IMR-90 (cell line): ENCODE results near the gene CD99L2. TPM values are rescaled to one million over a fixed set of nuclear protein-coding genes. Genes with fewer than 3 reads are reported as not detected.

Experiments
- ATAC-seq: fragments of 200-7000 bp; cut with Tn5 transposase; 2 replicates; pipeline ENCODE4 v1.9.1; 2020; ENCODE audit warnings: low read depth, mild to moderate bottlenecking, moderate library complexity
- BruUV-seq: library from RNA; stranded (reverse); fragments of 400-500 nt; replicated peaks from 2 replicates; lab custom pipeline; 2021; lab: Mats Ljungman, UMichigan
- CTCF ChIA-PET: fragments of 300-600 bp; formaldehyde crosslinking; extraction: SDS; loops from one replicate; lab custom pipeline; 2021; ENCODE audit warnings: antibody characterized with exemption; lab: Yijun Ruan, JAX
- POLR2A ChIA-PET: fragments of 300-600 bp; sonication (Branson Sonifier 250); formaldehyde crosslinking; loops from one replicate; lab custom pipeline; 2022; ENCODE audit warnings: antibody characterized with exemption; ENCODE audit not compliant: unreplicated experiment; lab: Charles Lee
- DNase-seq: peaks from one replicate; pipeline ENCODE4 v3.0.0; 2013
- H2AFZ ChIP-seq: replicated peaks from 2 replicates; pipeline ENCODE3; 2013; ENCODE audit warnings: low read length, mild to moderate bottlenecking; ENCODE audit not compliant: poor library complexity
- H2AK5ac ChIP-seq: 2 replicates; pipeline ENCODE4 v1.6.1; 2013; ENCODE audit warnings: low read depth, low read length, inconsistent platforms
- H2AK9ac ChIP-seq: replicated peaks from 2 replicates; pipeline ENCODE3; 2013; ENCODE audit warnings: mild to moderate bottlenecking, low read depth, low read length, moderate library complexity; ENCODE audit not compliant: poor library complexity
- H2BK120ac ChIP-seq: 2 replicates; pipeline ENCODE4 v1.6.1; 2013; ENCODE audit warnings: low read depth, low read length, inconsistent platforms
- H2BK15ac ChIP-seq: 3 replicates; pipeline ENCODE4 v1.6.1; 2013; ENCODE audit warnings: low read depth, low read length, inconsistent platforms
- H2BK20ac ChIP-seq: 2 replicates; pipeline ENCODE4 v1.6.1; 2013; ENCODE audit warnings: low read depth, mild to moderate bottlenecking, inconsistent platforms, low read length, moderate library complexity
- H2BK5ac ChIP-seq: 2 replicates; pipeline ENCODE4 v1.6.1; 2013; ENCODE audit warnings: mild to moderate bottlenecking, low read depth, low read length, inconsistent platforms; ENCODE audit not compliant: poor library complexity, severe bottlenecking
- H3K14ac ChIP-seq: replicated peaks from 2 replicates; pipeline ENCODE4 v1.6.1; 2013; ENCODE audit warnings: low read depth, low read length, inconsistent platforms
- H3K18ac ChIP-seq: 2 replicates; pipeline ENCODE4 v1.6.1; 2013; ENCODE audit warnings: low read depth, low read length, control low read depth
- H3K23ac ChIP-seq: 2 replicates; pipeline ENCODE4 v1.6.1; 2013; ENCODE audit warnings: low read depth, low read length, inconsistent platforms
- H3K27ac ChIP-seq: 2 replicates; pipeline ENCODE4 v1.5.1; 2013; ENCODE audit warnings: mild to moderate bottlenecking, control low read depth, low read length; ENCODE audit not compliant: insufficient read depth
- H3K27me3 ChIP-seq: 2 replicates; pipeline ENCODE4 v1.6.1; 2013; ENCODE audit warnings: low read length; ENCODE audit not compliant: control insufficient read depth, insufficient read depth
- H3K36me3 ChIP-seq: 2 replicates; pipeline ENCODE4 v1.6.1; 2013; ENCODE audit warnings: low read length, mixed read lengths; ENCODE audit not compliant: control insufficient read depth, insufficient read depth
- H3K4ac ChIP-seq: 2 replicates; pipeline ENCODE4 v1.6.1; 2013; ENCODE audit warnings: low read depth, low read length, inconsistent platforms
- H3K4me1 ChIP-seq: 2 replicates; pipeline ENCODE4 v1.6.1; 2013; ENCODE audit warnings: low read length, mixed read lengths; ENCODE audit not compliant: control insufficient read depth, insufficient read depth
- H3K4me2 ChIP-seq: 2 replicates; pipeline ENCODE4 v1.6.1; 2013; ENCODE audit warnings: low read depth, mild to moderate bottlenecking, control low read depth, low read length, moderate library complexity
- H3K4me3 ChIP-seq: 2 replicates; pipeline ENCODE4 v1.5.1; 2013; ENCODE audit warnings: low read depth, mild to moderate bottlenecking, control low read depth, low read length, moderate library complexity; ENCODE audit not compliant: insufficient read depth
- H3K56ac ChIP-seq: 2 replicates; pipeline ENCODE4 v1.6.1; 2013; ENCODE audit warnings: low read length, inconsistent platforms; ENCODE audit not compliant: insufficient read depth; ENCODE audit errors: extremely low read depth
- H3K79me1 ChIP-seq, 2 experiments: 2 replicates each; pipeline ENCODE4 v1.6.1; 2013; ENCODE audit warnings: low read length in 2 of 2, inconsistent platforms in 1 of 2, low read depth in 1 of 2
- H3K9ac ChIP-seq: 2 replicates; pipeline ENCODE4 v1.6.1; 2013; ENCODE audit warnings: low read depth, low read length, control low read depth
- H3K9me1 ChIP-seq: 2 replicates; pipeline ENCODE4 v1.6.1; 2013; ENCODE audit warnings: low read length, inconsistent platforms; ENCODE audit not compliant: insufficient read depth
- H3K9me3 ChIP-seq: 2 replicates; pipeline ENCODE4 v1.6.1; 2013; ENCODE audit warnings: low read length; ENCODE audit not compliant: control insufficient read depth, insufficient read depth
- H4K20me1 ChIP-seq: 2 replicates; pipeline ENCODE4 v1.6.1; 2013; ENCODE audit warnings: low read length, inconsistent platforms; ENCODE audit not compliant: insufficient read depth
- H4K5ac ChIP-seq: 2 replicates; pipeline ENCODE4 v1.6.1; 2013; ENCODE audit warnings: mild to moderate bottlenecking, low read depth, low read length, control low read depth
- H4K8ac ChIP-seq, 2 experiments: 2 replicates each; pipeline ENCODE4 v1.6.1; 2013; ENCODE audit warnings: low read depth in 2 of 2, low read length in 2 of 2, control low read depth in 1 of 2, inconsistent platforms in 1 of 2
- H4K91ac ChIP-seq: 2 replicates; pipeline ENCODE4 v1.6.1; 2013; ENCODE audit warnings: low read depth, low read length, inconsistent platforms; ENCODE audit not compliant: insufficient read depth
- BHLHE40 ChIP-seq: fragments of 150-350 bp; IDR thresholded peaks from 2 replicates; pipeline ENCODE4 v1.6.1; 2016; ENCODE audit warnings: mild to moderate bottlenecking, low read depth, low read length
- CEBPB ChIP-seq: IDR thresholded peaks from 2 replicates; pipeline ENCODE4 v1.6.1; 2012; ENCODE audit warnings: low read depth, low read length, improper control_type of control experiment
- CHD1 ChIP-seq: IDR thresholded peaks from 2 replicates; pipeline ENCODE4 v1.6.1; 2012; ENCODE audit warnings: low read depth, low read length, improper control_type of control experiment
- CTCF ChIP-seq: conservative IDR thresholded peaks from 2 replicates; pipeline ENCODE4 v1.5.1; 2012; ENCODE audit warnings: mild to moderate bottlenecking, low read depth, low read length, improper control_type of control experiment
- FOS ChIP-seq: fragments of 150-350 bp; IDR thresholded peaks from 2 replicates; pipeline ENCODE4 v1.6.1; 2016; ENCODE audit warnings: low read depth, low read length
- MAFK ChIP-seq: IDR thresholded peaks from 2 replicates; pipeline ENCODE4 v1.6.1; 2012; ENCODE audit warnings: low read depth, low read length, improper control_type of control experiment
- MAZ ChIP-seq: IDR thresholded peaks from 2 replicates; pipeline ENCODE4 v1.6.1; 2012; ENCODE audit warnings: low read depth, mild to moderate bottlenecking, low read length, improper control_type of control experiment, moderate library complexity, borderline replicate concordance
- MXI1 ChIP-seq: IDR thresholded peaks from 2 replicates; pipeline ENCODE4 v1.6.1; 2012; ENCODE audit warnings: low read depth, mild to moderate bottlenecking, low read length, moderate library complexity, borderline replicate concordance
- NFE2L2 ChIP-seq: fragments of 150-350 bp; IDR thresholded peaks from 2 replicates; pipeline ENCODE4 v1.6.1; 2016; ENCODE audit warnings: low read depth, mild to moderate bottlenecking, low read length
- POLR2A ChIP-seq: IDR thresholded peaks from 2 replicates; pipeline ENCODE4 v1.6.1; 2012; ENCODE audit warnings: mild to moderate bottlenecking, low read depth, low read length
- RAD21 ChIP-seq: IDR thresholded peaks from 2 replicates; pipeline ENCODE4 v1.6.1; 2012; ENCODE audit warnings: low read length, improper control_type of control experiment
- RCOR1 ChIP-seq: IDR thresholded peaks from 2 replicates; pipeline ENCODE4 v1.6.1; 2012; ENCODE audit warnings: mild to moderate bottlenecking, low read length, improper control_type of control experiment; ENCODE audit not compliant: insufficient replicate concordance
- RFX5 ChIP-seq: IDR thresholded peaks from 2 replicates; pipeline ENCODE4 v1.8.0; 2012; ENCODE audit warnings: low read depth, mild to moderate bottlenecking, low read length, moderate library complexity
- SMC3 ChIP-seq: fragments of 150-350 bp; IDR thresholded peaks from 2 replicates; pipeline ENCODE4 v1.6.1; 2016; ENCODE audit warnings: low read depth, mild to moderate bottlenecking, antibody characterized with exemption, low read length, moderate library complexity
- USF2 ChIP-seq: fragments of 150-350 bp; IDR thresholded peaks from 2 replicates; pipeline ENCODE4 v1.6.1; 2017; ENCODE audit warnings: mild to moderate bottlenecking, antibody characterized with exemption, low read length, low read depth
- WGBS, 2 experiments: methylation state at CpG; one replicate each; pipeline versions ENCODE4 v1.1.5 to v1.1.7; 2013; ENCODE audit warnings: missing lambda C conversion rate in 2 of 2; ENCODE audit not compliant: insufficient read length in 1 of 2; ENCODE audit errors: extremely low coverage in 2 of 2; 5-methylcytosine and 5-hydroxymethylcytosine counted together
- dilution Hi-C: fragments of 300-500 bp; cut with HindIII; formaldehyde crosslinking; loops from one replicate; pipeline ENCODE4 v1.14.3; 2018; ENCODE audit warnings: low sequenced_read_pairs; ENCODE audit not compliant: unreplicated experiment
- in situ Hi-C: fragments of 300-500 bp; cut with MboI; formaldehyde crosslinking; loops from 3 replicates; pipeline ENCODE4 v1.14.3; 2019; ENCODE audit warnings: low sequenced_read_pairs, inconsistent platforms, mixed read lengths
- intact Hi-C: fragments of 100-400 bp; cut with micrococcal nuclease; formaldehyde crosslinking; loops from 2 replicates; pipeline ENCODE4 v1.10.0; 2022
- polyA plus RNA-seq, 3 experiments: library from polyadenylated mRNA; depleted of rRNA; stranded (reverse); fragments of >200 nt; gene quantifications; 2 replicates each; pipeline ENCODE4 v1.2.3, GENCODE V29; 2012; ENCODE audit warnings: low replicate concordance in 1 of 3
- total RNA-seq: library from RNA; depleted of rRNA; stranded (reverse); fragments of >200 nt; gene quantifications from 2 replicates; pipeline ENCODE4 v1.2.3, GENCODE V29; 2012
- TF ChIP-seq, protein P1 (sequence below): fragments of 150-350 bp; IDR thresholded peaks from 2 replicates; pipeline ENCODE4 v1.6.1; 2016; ENCODE audit warnings: low read depth, mild to moderate bottlenecking, low read length, moderate library complexity, borderline replicate concordance

CD99L2 gene
- total and polyA plus RNA-seq, 2 of the 4 experiments (the other 2 are of a cell fraction), result 17.4 to 41.4 TPM

DNA sequence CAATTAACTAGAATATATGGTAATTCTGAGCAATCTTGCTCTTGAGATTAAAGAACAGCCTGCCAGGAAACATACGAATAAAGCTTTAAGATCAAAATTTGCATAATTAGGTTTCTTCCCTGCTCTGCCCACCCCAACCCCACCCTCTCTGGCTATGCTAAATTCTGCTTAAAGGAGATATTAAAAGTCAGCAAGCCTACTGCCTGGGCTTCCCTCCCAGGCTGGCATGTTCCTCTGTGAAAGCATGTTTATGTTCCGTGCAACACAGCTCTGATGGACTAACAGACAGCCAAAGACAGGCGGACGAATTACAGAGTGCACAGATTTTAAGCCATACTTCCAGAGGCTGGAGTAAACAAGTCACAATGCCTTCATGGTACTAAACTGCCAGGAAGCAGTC, 28.4 kb downstream of the CD99L2 start:
- Histone ChIP-seq H2BK120ac (no peak overlapping the region), H3K14ac (no peak overlapping the region), H4K8ac (no peak overlapping the region), H3K4me3 (no peak overlapping the region), H3K27me3 (no peaks in the 10 kb centered on the region), H3K18ac (no peak overlapping the region), H3K23ac (no peak overlapping the region), H3K36me3 (no peaks in the 10 kb centered on the region), H3K9ac (no peak overlapping the region), H3K4me2 (no peak overlapping the region), H3K4me1 (peaks cover 7% of the 10 kb centered on the region; the same call in 1 of the 2 replicates), H4K91ac (no peak overlapping the region), H2AFZ (no peak overlapping the region), H2BK5ac (no peak overlapping the region), H3K79me1 (peaks cover 4 to 7% of the 10 kb centered on the region in 2 experiments; a peak in 2 of 4 replicates), H2AK5ac (no peak overlapping the region), H4K5ac (no peak overlapping the region), H3K56ac (no peak overlapping the region), H4K20me1 (0 out of 2 replicates have a peak, but pooled peaks cover 4% of the 10 kb centered on the region), H3K4ac (no peak overlapping the region), H2BK20ac (no peak overlapping the region), H3K9me3 (no peaks in the 10 kb centered on the region), H3K27ac (no peak overlapping the region), H2BK15ac (no peak overlapping the region), H2AK9ac (no peak overlapping the region), H3K9me1 (no peaks in the 10 kb centered on the region; the same call in 1 of the 2 replicates)
- ChIA-PET POLR2A (no interaction called here), CTCF (no interaction called here)
- in situ Hi-C loops (no loop called here), dilution Hi-C loops (no loop called here), intact Hi-C loops (no loop called here)
- 63% methylated on average over 3 of the region's 4 CpGs; no CpG with 5 or more reads in 1 of the 2 experiments for WGBS, 2 experiments
- ATAC-seq, result no peak
- no peak for DNase-seq
- no peak for TF ChIP-seq FOS
- TF ChIP-seq RAD21, result no peak
- TF ChIP-seq MAFK, result no peak
- TF ChIP-seq MAZ, result no peak
- no peak for TF ChIP-seq POLR2A
- no peak for TF ChIP-seq BHLHE40
- TF ChIP-seq, protein P1, sequence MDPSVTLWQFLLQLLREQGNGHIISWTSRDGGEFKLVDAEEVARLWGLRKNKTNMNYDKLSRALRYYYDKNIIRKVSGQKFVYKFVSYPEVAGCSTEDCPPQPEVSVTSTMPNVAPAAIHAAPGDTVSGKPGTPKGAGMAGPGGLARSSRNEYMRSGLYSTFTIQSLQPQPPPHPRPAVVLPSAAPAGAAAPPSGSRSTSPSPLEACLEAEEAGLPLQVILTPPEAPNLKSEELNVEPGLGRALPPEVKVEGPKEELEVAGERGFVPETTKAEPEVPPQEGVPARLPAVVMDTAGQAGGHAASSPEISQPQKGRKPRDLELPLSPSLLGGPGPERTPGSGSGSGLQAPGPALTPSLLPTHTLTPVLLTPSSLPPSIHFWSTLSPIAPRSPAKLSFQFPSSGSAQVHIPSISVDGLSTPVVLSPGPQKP, result no peak
- TF ChIP-seq USF2, result no peak
- TF ChIP-seq CHD1, result no peak
- TF ChIP-seq RFX5, result no peak
- TF ChIP-seq RCOR1, result no peak
- no peak for TF ChIP-seq NFE2L2
- no peak for TF ChIP-seq CTCF
- TF ChIP-seq SMC3, result no peak
- no peak for TF ChIP-seq MXI1
- no peak for TF ChIP-seq CEBPB
- BruUV-seq, result no TSS peak
